Stimulated activated CD8-positive, alpha-beta memory T cell treated with anti-CD3 and anti-CD28 coated beads, Interleukin-15, amount 100 ng/mL, for 48 hours (primary cell): ENCODE results near the gene SRGAP3.

Source experiments
- DNase-seq, 2 donors: peaks; one replicate each; pipeline ENCODE4 v3.0.0-alpha.2; 2020; ENCODE audit warnings: low read depth in 2 of 2

Gene SRGAP3

GRCh38 chr3:9113040-9113439, 136.4 kb downstream of the SRGAP3 start:
- DNase-seq: no peak

DNA sequence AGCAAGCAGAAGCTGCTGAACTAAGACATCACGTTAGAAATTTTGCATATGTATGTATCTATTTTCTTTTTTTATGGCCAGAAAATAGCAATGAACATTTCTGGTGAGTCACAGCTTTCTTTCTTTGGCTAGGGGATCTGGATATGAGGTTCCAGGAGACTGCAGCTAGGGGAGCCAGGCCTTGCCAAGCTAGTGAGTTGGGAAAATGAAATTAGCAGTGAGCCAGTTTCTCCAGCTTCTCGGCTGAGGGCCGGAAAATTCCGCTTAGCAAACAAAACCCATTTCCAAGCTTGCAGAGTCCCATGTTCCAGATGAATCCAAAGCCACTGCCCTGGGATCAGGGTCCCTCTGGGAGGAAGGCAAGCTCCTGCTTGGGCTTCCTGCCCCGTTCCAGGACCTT, 137.6 kb downstream of the SRGAP3 start:
- no peak for DNase-seq

DNA sequence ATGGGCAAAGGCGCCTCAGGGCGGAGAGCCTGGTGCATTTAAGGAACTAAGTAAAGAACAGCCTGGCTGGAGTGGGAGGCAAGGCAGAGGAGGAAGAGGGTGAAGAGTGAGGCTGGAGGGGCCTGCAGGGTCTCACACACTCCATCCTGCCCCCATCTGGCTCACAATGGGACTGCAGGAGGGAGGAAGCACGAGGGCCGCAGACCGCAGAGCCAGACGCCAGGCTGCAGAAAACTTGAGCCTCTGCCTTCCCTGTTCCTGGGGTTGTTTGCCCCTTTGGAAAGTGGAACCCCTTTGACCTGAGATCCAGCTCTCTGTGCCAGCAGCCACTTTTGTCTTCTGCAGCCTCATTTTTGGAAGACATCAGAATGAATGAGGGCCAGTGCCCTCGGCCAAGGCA, 138.0 kb downstream of the SRGAP3 start:
- no peak for DNase-seq

GRCh38 chr3:9110802-9111201, 138.6 kb downstream of the SRGAP3 start:
- no peak for DNase-seq

- DNase-seq: no peak
Measured at GRCh38 chr3:9110316-9110715, 139.1 kb downstream of the SRGAP3 start.

DNA sequence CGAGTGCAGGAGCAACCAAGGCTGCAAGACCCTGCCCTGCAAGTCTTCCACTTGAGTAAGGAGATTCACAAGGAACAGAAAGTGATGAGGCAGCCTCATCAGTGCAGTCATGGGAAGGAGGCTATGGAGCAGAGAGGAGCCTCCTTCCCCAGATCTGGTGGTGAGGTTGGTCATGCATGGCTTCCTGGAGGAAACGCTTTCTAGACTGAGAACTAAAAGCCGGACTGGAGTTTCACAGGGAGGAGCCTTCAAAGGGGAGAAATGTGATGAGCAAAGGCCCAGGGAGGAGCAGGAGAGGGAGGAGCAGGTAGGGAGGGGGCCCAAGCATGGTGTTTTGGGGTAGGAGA, 139.9 kb downstream of the SRGAP3 start:
- no peak for DNase-seq

GRCh38 chr3:9108876-9109567, 140.4 kb downstream of the SRGAP3 start:
- DNase-seq: no peak

- DNase-seq: no peak
Measured at GRCh38 chr3:9107738-9108137, 141.7 kb downstream of the SRGAP3 start.

DNA sequence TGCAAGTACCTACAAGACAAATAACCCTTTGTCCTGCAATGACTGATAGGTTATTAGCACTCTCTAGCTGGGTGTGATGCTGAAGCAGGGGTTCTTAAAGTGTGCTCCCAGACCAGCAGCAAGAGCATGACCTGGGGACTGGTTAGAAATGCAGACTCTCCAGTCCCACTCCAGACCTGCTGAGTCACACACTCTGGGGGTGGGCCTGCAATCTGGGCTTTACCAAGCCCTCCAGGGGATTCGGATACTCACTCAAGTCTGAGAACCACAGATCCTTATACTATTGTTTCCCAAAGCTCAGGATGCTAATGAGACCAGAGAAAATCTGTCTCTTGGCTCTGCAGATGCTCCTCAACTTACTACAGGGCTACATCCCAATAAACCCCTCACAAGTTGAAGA, 144.0 kb downstream of the SRGAP3 start:
- DNase-seq: no peak

GRCh38 chr3:9104121-9104520, 145.3 kb downstream of the SRGAP3 start:
- no peak for DNase-seq

DNA sequence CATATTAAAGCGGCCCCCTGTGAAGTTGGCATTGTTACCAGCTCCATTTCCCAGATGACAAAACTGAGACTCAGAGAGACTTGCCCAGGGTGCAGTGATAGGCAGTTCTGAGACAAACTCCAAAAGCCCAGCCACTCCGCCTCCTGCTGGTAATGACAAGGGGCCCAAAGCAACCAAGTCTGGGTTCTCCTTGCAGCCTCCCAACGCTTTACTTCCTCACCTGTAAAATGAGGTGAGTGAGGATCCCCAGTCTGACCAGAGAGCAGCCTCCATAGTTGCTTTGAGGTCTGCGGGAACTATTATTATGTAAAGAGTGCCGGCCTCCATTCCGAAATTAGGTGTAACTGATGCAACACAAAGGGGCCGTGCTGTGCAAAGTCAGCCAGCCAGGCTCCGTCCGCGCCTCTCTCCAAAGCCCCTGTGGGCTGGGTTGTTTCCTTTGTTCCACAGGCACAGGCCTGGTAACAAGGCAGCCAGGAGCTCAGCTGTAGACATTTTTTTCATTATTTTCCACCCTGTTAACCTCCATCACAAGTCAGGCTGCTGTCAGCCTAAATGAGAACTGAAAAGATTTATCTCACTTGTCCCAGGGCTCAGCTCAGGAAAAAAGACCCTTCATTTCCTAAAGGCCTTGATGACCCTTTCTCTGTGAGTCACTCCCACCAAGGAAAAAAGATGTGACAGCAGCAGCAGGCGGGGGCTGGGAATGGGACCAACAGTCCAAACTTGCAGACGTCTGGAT, 147.0 kb downstream of the SRGAP3 start:
- no peak for DNase-seq

DNA sequence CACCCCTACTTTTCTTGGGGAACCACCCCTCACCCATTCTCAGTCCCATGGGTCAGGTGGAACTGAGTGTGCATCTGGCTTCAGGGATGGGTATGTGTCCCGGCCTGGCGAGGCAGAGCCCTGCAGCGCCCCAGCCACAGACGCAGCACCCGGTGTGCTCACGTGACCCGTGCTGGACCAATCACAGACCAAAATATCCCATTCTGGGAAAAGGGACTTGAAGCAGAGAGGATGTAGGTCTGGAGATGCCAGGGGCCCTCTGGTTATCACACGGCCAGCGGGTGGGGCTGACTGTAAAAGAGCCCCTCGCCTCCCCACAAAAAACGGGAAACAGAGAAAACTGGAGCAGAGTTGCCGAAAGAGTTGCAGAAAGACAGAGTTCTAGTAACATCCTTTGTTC, 148.2 kb downstream of the SRGAP3 start:
- DNase-seq: no peak

GRCh38 chr3:9100513-9100894, 148.9 kb downstream of the SRGAP3 start:
- DNase-seq: no peak

- DNase-seq: no peak
Measured at GRCh38 chr3:9099702-9100512, 149.5 kb downstream of the SRGAP3 start.

GRCh38 chr3:9098716-9099675, 150.4 kb downstream of the SRGAP3 start:
- DNase-seq: no peak

DNA sequence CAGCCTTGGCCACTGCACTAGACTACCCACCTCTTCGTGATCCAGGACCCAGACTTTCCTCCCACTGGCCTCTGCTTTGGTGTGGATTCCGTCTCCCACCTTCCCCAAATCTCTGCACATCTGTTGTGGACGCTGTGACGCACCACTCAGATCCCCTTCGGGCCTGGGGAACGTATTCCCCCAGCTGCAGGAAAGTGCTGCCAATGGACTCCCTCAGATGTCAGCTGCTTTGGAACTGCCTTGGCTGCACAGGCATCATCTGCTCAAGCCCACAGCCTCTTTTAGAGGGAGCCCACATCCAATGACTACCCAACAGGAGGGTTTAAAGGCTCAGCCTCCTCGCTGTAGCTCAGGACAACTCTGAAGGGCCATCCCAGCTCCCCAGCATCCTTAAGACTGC, 152.0 kb downstream of the SRGAP3 start:
- no peak for DNase-seq

DNA sequence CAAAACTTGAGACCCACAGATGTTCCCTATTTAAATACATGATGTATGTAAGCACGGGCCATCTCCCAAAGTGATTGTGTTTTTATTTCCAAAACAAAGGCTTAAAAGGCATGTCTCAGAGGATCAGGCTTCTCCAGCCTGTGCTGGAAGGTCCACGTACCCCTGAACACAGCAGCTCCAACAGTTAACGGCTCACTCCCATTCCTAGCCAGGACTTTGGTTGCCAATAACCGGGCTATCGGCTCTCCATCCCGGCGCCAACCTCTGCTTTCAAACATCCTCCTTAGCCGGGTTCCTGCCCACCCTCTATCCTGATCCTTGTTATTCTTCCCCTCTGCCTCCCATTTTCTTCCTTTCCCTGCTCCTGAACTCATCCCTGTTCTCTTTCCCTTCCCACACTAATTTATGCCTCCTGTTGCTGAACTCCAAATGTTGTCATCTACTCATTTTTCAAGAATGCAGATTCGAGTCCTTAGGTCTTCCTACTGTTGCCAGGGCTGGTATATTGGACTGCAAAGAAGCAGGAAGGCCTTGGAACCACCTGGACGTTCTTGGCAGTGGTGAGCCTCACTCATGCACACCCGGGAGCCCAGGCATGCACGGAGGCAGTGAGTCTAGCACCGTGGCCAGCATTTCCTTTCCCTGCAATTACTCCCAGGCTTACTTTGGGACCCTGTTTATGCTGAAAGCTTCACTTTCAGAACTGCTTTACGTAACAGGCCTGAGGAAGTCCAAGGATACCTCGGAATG, 157.8 kb downstream of the SRGAP3 start:
- DNase-seq: no peak

GRCh38 chr3:9088441-9089353, 160.7 kb downstream of the SRGAP3 start:
- no peak for DNase-seq

DNA sequence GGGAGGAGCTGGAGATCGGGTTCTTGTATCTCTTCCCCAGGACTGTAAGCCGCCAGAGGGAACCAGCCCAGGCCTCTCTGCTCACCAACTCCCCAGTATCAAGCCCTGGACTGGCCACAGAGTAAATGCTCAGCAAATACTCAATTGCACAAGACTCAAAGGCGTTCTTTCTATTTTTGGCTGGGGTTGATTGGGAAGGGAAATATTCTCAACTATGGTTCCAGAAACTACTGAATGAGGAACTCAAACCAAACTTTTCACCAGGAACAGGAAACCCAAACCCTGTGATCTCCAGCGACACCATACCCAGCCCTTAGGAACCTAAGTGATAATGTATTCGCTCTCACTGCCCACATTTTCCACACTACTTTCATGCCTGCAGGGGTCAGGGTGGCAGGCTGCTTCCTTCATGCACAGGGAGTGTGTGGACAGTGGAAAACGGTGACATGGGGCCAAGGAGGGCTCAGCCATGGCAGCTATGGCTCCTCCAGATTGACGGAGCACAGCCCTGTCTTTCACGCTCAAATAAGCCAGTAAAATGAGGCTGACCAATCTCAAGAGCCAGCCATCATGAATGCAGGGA, 161.5 kb downstream of the SRGAP3 start:
- DNase-seq: no peak
